HG03558 (cell line): ENCODE measurements around the gene LAMA3.

ENCODE experiments used
- ATAC-seq: cut with Tn5 transposase; IDR thresholded peaks from one replicate; pipeline ENCODE4 v1.9.1; 2021; ENCODE audit warnings: moderate number of reproducible peaks; ENCODE audit not compliant: unreplicated experiment; ENCODE audit errors: extremely low read depth

LAMA3 gene

GRCh38 chr18:23861805-23862470 lies 172.7 kb downstream of the LAMA3 start:
- ATAC-seq: no peak

GRCh38 chr18:23864624-23865023 lies 175.4 kb downstream of the LAMA3 start:
- ATAC-seq: no peak

GRCh38 chr18:23867006-23867405 lies 177.8 kb downstream of the LAMA3 start:
- no peak for ATAC-seq

GRCh38 chr18:23868136-23868785 lies 179.0 kb downstream of the LAMA3 start:
- no peak for ATAC-seq

GRCh38 chr18:23870676-23871380 lies 181.6 kb downstream of the LAMA3 start:
- ATAC-seq: no peak

- ATAC-seq: peak; percentile 46
Measured at GRCh38 chr18:23871410-23871809, 182.2 kb downstream of the LAMA3 start.

- ATAC-seq: no peak
Measured at GRCh38 chr18:23872701-23873550, 183.7 kb downstream of the LAMA3 start.

GRCh38 chr18:23875966-23876895 lies 187.0 kb downstream of the LAMA3 start:
- no peak for ATAC-seq

GRCh38 chr18:23876921-23877320 lies 187.7 kb downstream of the LAMA3 start:
- ATAC-seq: no peak

- no peak for ATAC-seq
Measured at GRCh38 chr18:23877371-23877770, 188.1 kb downstream of the LAMA3 start.

- ATAC-seq: no peak
Measured at GRCh38 chr18:23878336-23878900, 189.2 kb downstream of the LAMA3 start.

GRCh38 chr18:23879126-23879525 lies 189.9 kb downstream of the LAMA3 start:
- ATAC-seq: no peak

- no peak for ATAC-seq
Measured at GRCh38 chr18:23879544-23879943, 190.3 kb downstream of the LAMA3 start.

GRCh38 chr18:23879966-23880565 lies 190.8 kb downstream of the LAMA3 start:
- no peak for ATAC-seq

GRCh38 chr18:23880931-23881617 lies 191.8 kb downstream of the LAMA3 start:
- no peak for ATAC-seq

GRCh38 chr18:23881778-23882177 lies 192.5 kb downstream of the LAMA3 start:
- ATAC-seq: no peak

- ATAC-seq: no peak
Measured at GRCh38 chr18:23882616-23883276, 193.5 kb downstream of the LAMA3 start.
